Measurements from ENCODE around the gene TRIM41.

DNA sequence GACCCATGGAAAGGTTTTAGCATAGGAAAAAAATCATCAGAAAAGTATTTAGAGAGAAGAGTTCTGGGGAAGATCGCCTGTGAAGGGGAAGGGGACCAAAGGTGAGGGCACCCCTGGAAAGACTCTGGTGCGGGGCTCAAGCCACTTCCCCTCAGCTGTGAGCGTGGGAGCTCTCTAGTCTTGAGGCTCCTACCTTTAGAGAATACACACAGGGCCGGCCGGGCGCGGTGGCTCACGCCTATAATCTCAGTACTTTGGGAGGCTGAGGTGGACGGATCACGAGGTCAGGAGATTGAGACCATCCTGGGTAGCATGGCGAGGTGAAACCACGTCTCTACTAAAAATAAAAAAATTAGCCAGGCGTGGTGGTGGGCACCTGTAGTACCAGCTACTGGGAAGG is 6.9 kb downstream of the TRIM41 start:
- TF ChIP-seq, protein P1, sequence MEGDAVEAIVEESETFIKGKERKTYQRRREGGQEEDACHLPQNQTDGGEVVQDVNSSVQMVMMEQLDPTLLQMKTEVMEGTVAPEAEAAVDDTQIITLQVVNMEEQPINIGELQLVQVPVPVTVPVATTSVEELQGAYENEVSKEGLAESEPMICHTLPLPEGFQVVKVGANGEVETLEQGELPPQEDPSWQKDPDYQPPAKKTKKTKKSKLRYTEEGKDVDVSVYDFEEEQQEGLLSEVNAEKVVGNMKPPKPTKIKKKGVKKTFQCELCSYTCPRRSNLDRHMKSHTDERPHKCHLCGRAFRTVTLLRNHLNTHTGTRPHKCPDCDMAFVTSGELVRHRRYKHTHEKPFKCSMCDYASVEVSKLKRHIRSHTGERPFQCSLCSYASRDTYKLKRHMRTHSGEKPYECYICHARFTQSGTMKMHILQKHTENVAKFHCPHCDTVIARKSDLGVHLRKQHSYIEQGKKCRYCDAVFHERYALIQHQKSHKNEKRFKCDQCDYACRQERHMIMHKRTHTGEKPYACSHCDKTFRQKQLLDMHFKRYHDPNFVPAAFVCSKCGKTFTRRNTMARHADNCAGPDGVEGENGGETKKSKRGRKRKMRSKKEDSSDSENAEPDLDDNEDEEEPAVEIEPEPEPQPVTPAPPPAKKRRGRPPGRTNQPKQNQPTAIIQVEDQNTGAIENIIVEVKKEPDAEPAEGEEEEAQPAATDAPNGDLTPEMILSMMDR (IDR thresholded peaks at IDR 0.05; ENCODE audit: poor library complexity): no peak
- TF ChIP-seq EZH2 (IDR thresholded peaks at IDR 0.05; ENCODE audit: borderline replicate concordance): no peak
